ENCODE measurements around the gene CASTOR1.

DNA sequence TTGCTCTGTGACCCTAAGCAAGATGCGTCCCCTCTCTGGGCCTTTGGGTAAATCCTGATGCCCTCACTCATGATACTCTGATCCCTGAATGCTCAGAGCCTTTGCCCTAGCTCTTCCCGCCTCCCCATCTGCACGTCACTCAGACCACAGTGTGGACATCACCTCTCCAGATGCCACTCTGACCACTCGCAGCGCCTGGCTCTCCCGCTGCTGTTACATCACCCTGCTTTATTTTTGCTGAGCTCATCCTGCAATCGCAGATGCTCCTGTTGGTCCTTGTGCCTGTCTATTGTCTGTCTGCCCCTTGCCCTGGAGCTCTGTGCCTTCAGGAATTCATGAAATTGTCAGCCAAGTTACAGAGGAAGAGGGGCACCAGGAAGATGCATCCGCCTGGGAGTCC, 28.2 kb downstream of the CASTOR1 start:
- TF ChIP-seq CTCF (IDR thresholded peaks at IDR 0.05; ENCODE audit: insufficient read depth, low read length, poor library complexity, severe bottlenecking) (no peak), EZH2phosphoT487 (conservative IDR thresholded peaks at IDR 0.05; ENCODE audit: low read length) (no peak)

Measured in SU-DHL-6 (cell line).